CD8-positive, alpha-beta memory T cell (primary cell): ENCODE measurements around the gene FER. TPM values are rescaled to one million over a fixed set of nuclear protein-coding genes. Genes with fewer than 3 reads are reported as not detected.

ENCODE experiments used
- CTCF ChIA-PET: fragments of 350-600 bp; sonication (Branson Sonifier 250); formaldehyde crosslinking; loops from one replicate; lab custom pipeline; 2021; ENCODE audit warnings: antibody characterized with exemption; lab: Charles Lee
- POLR2A ChIA-PET: fragments of 350-600 bp; sonication (Branson Sonifier 250); formaldehyde crosslinking; loops from one replicate; lab custom pipeline; 2021; ENCODE audit warnings: antibody characterized with exemption; lab: Charles Lee
- DNase-seq, 5 donors: peaks; one replicate each; pipeline versions ENCODE4 v3.0.0 to v3.0.0-alpha.2; 2020 to 2022; ENCODE audit warnings: mixed read lengths in 1 of 5
- H3K27ac ChIP-seq: one replicate; pipeline ENCODE4 v1.7.0; 2013; ENCODE audit warnings: low read depth, mild to moderate bottlenecking, low read length, moderate library complexity
- H3K27me3 ChIP-seq: 2 replicates; pipeline ENCODE4 v1.7.0; 2013; ENCODE audit warnings: low read length, mild to moderate bottlenecking; ENCODE audit not compliant: insufficient read depth, poor library complexity, severe bottlenecking
- H3K36me3 ChIP-seq: 2 replicates; pipeline ENCODE4 v1.7.0; 2013; ENCODE audit warnings: mild to moderate bottlenecking, low read length, moderate library complexity; ENCODE audit not compliant: insufficient read depth
- H3K4me1 ChIP-seq: 2 replicates; pipeline ENCODE4 v1.7.0; 2013; ENCODE audit warnings: mild to moderate bottlenecking, low read length, moderate library complexity; ENCODE audit not compliant: insufficient read depth
- H3K4me3 ChIP-seq: 2 replicates; pipeline ENCODE4 v1.7.0; 2013; ENCODE audit warnings: mild to moderate bottlenecking, low read length
- H3K9me3 ChIP-seq: 2 replicates; pipeline ENCODE4 v1.7.0; 2013; ENCODE audit warnings: mild to moderate bottlenecking, low read length
- H3K27ac Mint-ChIP-seq, 8 donors: one replicate each; pipeline ENCODE4 v1.8.0; 2020 to 2021; ENCODE audit warnings: mixed read lengths in 8 of 8, mild to moderate bottlenecking in 6 of 8, inconsistent platforms in 3 of 8, moderate library complexity in 3 of 8
- H3K27me3 Mint-ChIP-seq, 2 donors: one replicate each; pipeline ENCODE4 v1.8.0; 2020 to 2021; ENCODE audit warnings: mixed read lengths in 2 of 2, mild to moderate bottlenecking in 1 of 2, moderate library complexity in 1 of 2
- H3K36me3 Mint-ChIP-seq, 3 donors: one replicate each; pipeline ENCODE4 v1.8.0; 2020 to 2021; ENCODE audit warnings: mixed read lengths in 3 of 3, inconsistent platforms in 1 of 3, mild to moderate bottlenecking in 1 of 3
- H3K4me1 Mint-ChIP-seq, 3 donors: one replicate each; pipeline ENCODE4 v1.8.0; 2020 to 2021; ENCODE audit warnings: mixed read lengths in 3 of 3, inconsistent platforms in 1 of 3, mild to moderate bottlenecking in 1 of 3
- H3K4me3 Mint-ChIP-seq, 7 donors: one replicate each; pipeline ENCODE4 v1.8.0; 2020 to 2021; ENCODE audit warnings: mixed read lengths in 7 of 7, mild to moderate bottlenecking in 6 of 7, moderate library complexity in 4 of 7, inconsistent platforms in 2 of 7
- H3K9me3 Mint-ChIP-seq, 5 donors: one replicate each; pipeline ENCODE4 v1.8.0; 2020 to 2022; ENCODE audit warnings: mixed read lengths in 5 of 5, mild to moderate bottlenecking in 3 of 5, moderate library complexity in 2 of 5, inconsistent platforms in 1 of 5
- polyA plus RNA-seq: library from polyadenylated mRNA; unstranded; fragments of 300-500 nt; fragmentation: Illumina TruSeq; gene quantifications from one replicate; pipeline ENCODE4 v1.2.3, GENCODE V29; 2021
- total RNA-seq, 2 experiments: library from RNA; stranded (reverse); gene quantifications; one replicate each; pipeline ENCODE4 v1.2.3, GENCODE V29; 2021

Gene FER
- total and polyA plus RNA-seq, 3 experiments from 2014 or later, result 10.1 to 11.3 (median 10.6) TPM

DNA sequence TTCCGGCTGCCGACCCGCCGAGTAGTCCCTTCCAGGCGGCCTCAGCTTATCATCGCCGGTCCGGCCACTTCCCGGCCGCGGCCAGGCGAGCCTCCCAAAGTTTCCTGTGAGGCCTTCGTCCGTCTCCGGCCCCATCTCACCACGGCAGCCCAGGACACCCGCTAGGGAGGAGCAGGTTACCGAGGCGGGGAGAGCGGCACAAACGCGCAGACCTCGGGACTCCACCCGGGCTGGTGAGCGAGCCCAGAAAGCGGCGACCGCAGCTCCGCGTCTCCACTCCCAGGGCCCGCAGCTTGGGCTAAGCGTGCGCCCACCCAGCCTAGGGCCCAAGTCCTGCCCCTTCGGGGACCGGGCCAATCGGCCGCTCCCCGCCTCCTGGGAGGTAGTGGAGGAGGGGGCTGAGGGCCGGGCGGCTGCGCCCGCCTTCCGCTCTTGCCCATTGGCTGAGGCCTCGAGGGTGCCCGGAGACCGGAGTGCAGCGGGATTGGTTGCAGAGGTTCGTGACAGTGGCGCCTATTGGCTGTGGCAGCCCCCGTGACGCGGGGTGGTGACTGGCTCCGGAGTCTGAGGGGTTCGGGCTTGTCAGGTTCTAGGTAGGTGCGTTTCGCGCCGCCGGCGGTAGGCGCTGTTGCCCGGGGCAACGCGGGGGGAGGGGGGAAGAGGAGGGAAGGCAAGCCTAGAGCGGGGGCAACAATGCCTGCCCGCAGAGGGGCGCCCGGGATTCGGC is 867 bp downstream of the FER start:
- Histone ChIP-seq H3K4me3 (peak overlapping the region; percentile 84), H3K27ac (peak overlapping the region; percentile 88), H3K4me1 (peaks cover 10% of the 10 kb centered on the region), H3K9me3 (no peaks in the 10 kb centered on the region), H3K27me3 (no peaks in the 10 kb centered on the region), H3K36me3 (no peaks in the 10 kb centered on the region)
- peak; percentile 95 to 99 (median 98) for DNase-seq
- ChIA-PET POLR2A (interaction anchor here (1.9 kb wide), 1 partner anchor 21 kb away, joined by 5 read pairs; no protein-coding TSS in a partner anchor), CTCF (interaction anchor here (1.5 to 1.8 kb wide), 2 partner anchors 9 to 20 kb away, joined by 3 to 7 read pairs; no protein-coding TSS in a partner anchor)
- peaks cover 0 to 7% (median 0%) of the 10 kb centered on the region in 3 donors for H3K36me3 Mint-ChIP-seq
- H3K27ac Mint-ChIP-seq, result peak overlapping the region; percentile 90 to 98 (median 94)
- H3K4me1 Mint-ChIP-seq, result peaks cover 10 to 18% (median 14%) of the 10 kb centered on the region in 3 donors
- peak overlapping the region; percentile 87 to 96 (median 93) for H3K4me3 Mint-ChIP-seq
- peaks cover 2 to 7% of the 10 kb centered on the region in 2 donors for H3K27me3 Mint-ChIP-seq
- no peaks in the 10 kb centered on the region for H3K9me3 Mint-ChIP-seq

DNA sequence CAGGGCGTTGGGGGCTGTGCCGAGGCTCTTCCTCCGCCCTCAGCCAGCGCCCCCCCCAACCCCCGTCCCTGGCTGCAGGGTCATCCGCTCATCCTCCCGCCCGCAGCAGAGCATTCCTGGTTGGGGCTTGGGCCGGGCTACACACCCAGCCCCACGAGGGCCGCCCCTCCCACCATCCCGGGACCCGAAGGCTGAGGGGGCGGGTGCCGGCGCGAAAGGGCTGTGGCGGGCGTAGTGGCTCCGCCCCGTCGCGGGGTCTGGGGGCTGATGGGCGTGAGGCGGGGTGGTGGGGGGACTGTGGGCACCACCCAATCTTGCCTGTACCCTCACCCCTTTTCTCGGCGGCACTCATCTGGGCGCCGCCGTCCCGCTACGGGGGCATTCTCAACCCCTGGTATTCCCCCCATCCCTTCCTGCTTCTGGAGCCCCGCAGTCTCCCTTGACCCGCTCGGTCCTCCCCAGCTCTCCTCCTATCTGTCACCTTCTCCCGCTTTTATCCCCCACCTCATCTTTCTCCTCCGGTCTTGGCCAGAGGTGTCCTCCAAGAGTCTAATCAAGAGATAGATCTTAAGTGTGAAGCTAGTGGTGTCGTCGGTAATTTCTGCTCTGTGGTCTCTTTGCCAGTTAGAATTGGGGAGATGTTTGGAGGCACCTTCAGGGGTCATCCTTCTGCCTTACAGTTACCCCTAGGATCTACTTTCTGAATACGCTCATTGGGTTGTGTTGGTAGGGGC is 1.6 kb downstream of the FER start:
- ChIA-PET POLR2A (interaction anchor here (1.9 kb wide), 1 partner anchor 22 kb away, joined by 5 read pairs; no protein-coding TSS in a partner anchor), CTCF (interaction anchor here (1.1 to 1.5 kb wide), 3 partner anchors 9 to 21 kb away, joined by 3 to 4 read pairs (median 3); no protein-coding TSS in a partner anchor)
- Mint-ChIP-seq H3K4me1 (peaks cover 10 to 18% (median 14%) of the 10 kb centered on the region in 3 donors), H3K36me3 (peaks cover 0 to 7% (median 0%) of the 10 kb centered on the region in 3 donors), H3K27ac (peak overlapping the region; percentile 83 to 94 (median 92)), H3K27me3 (peaks cover 2 to 7% of the 10 kb centered on the region in 2 donors), H3K9me3 (no peaks in the 10 kb centered on the region), H3K4me3 (peak overlapping the region; percentile 87 to 96 (median 93))
- Histone ChIP-seq H3K36me3 (no peaks in the 10 kb centered on the region), H3K4me3 (peak overlapping the region; percentile 84), H3K9me3 (no peaks in the 10 kb centered on the region), H3K27me3 (no peaks in the 10 kb centered on the region), H3K27ac (peak overlapping the region; percentile 88), H3K4me1 (peaks cover 10% of the 10 kb centered on the region)
- DNase-seq, result peak in 2 of 5 donors; percentile 30 to 53

DNA sequence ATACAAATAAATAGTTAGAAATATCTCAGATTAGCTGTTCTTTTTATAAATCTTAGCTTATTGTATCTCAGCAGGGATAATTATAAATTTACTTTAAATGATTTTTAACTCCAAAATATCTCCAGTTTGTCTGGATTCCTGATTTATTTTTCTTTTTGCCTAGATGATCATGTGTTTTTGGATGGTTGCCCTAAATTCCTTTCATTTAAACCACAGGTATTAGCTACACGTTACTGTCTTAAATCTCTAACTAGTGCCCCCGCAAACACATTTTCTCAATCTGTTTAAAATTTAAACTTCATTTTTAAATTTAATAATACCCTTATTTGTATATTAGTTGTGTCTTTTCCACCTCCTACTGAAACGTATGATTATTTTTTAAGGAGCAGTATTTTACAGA is 5.6 kb downstream of the FER start:
- Mint-ChIP-seq H3K36me3 (peaks cover 0 to 4% (median 0%) of the 10 kb centered on the region in 3 donors), H3K27ac (no peak overlapping the region), H3K27me3 (peaks cover 0 to 2% of the 10 kb centered on the region in 2 donors), H3K4me3 (no peak overlapping the region), H3K4me1 (peaks cover 6 to 8% (median 6%) of the 10 kb centered on the region in 3 donors), H3K9me3 (no peaks in the 10 kb centered on the region)
- CTCF ChIA-PET, result no interaction called here
- POLR2A ChIA-PET, result no interaction called here
- no peak for DNase-seq
- H3K36me3 ChIP-seq, result no peaks in the 10 kb centered on the region
- no peak overlapping the region for H3K27ac ChIP-seq
- H3K4me1 ChIP-seq, result peaks cover 5% of the 10 kb centered on the region
- no peak overlapping the region for H3K4me3 ChIP-seq
- no peaks in the 10 kb centered on the region for H3K9me3 ChIP-seq
- H3K27me3 ChIP-seq, result no peaks in the 10 kb centered on the region

DNA sequence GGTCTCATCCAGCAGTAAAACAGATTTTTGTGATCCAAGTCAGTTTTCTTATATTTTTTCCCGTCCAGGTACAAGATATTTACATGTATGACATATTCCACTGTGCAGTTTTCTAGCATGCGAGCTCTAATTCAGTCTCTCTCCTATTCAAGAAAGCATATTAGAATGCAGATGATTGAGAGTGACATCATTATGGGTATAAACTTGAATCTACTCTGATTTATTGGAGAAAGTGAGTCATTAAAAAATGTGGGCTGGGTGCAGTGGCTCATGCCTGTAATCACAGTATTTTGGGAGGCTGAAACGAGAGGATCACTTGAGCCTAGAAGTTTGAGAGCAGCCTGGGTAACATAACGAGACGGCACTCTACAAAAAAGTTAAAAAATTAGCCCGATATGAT is 6.2 kb downstream of the FER start:
- Mint-ChIP-seq H3K4me1 (peaks cover 6 to 8% (median 6%) of the 10 kb centered on the region in 3 donors), H3K36me3 (peaks cover 0 to 1% (median 0%) of the 10 kb centered on the region in 3 donors), H3K4me3 (no peak overlapping the region), H3K9me3 (no peaks in the 10 kb centered on the region), H3K27ac (no peak overlapping the region), H3K27me3 (no peaks in the 10 kb centered on the region)
- DNase-seq, result no peak
- peaks cover 5% of the 10 kb centered on the region for H3K4me1 ChIP-seq
- no peak overlapping the region for H3K4me3 ChIP-seq
- no peak overlapping the region for H3K27ac ChIP-seq
- ChIA-PET POLR2A (no interaction called here), CTCF (no interaction called here)
- no peaks in the 10 kb centered on the region for H3K36me3 ChIP-seq
- H3K27me3 ChIP-seq, result no peaks in the 10 kb centered on the region
- H3K9me3 ChIP-seq, result no peaks in the 10 kb centered on the region

DNA sequence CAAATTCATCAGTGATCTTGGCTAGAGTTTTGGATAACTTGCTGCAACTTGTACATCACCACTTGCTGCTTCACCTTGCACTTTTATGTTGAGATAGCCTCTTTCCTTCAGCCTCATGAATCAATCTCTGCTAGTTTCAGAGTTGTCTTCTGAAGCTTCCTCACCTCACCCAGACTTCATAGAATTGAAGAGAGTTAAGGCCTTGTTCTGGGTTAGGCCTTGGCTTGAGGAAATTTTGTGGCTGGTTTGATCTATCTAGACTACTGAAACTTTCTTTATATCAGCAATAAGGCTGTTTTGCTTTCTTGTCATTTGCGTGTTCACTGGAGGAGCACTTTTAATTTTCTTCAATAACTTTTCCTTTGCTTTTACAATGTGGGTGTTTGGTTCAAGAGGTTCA is 12.8 kb downstream of the FER start:
- Histone ChIP-seq H3K36me3 (no peaks in the 10 kb centered on the region), H3K9me3 (no peaks in the 10 kb centered on the region), H3K4me1 (no peaks in the 10 kb centered on the region), H3K27me3 (no peaks in the 10 kb centered on the region), H3K27ac (no peak overlapping the region), H3K4me3 (no peak overlapping the region)
- H3K9me3 Mint-ChIP-seq, result no peaks in the 10 kb centered on the region
- H3K4me1 Mint-ChIP-seq, result peaks cover 4 to 8% (median 8%) of the 10 kb centered on the region in 3 donors
- peak in 1 of 5 donors; percentile 50 for DNase-seq
- H3K27ac Mint-ChIP-seq, result no peak overlapping the region
- peaks cover 3 to 8% (median 4%) of the 10 kb centered on the region in 3 donors for H3K36me3 Mint-ChIP-seq
- no peak overlapping the region for H3K4me3 Mint-ChIP-seq
- ChIA-PET CTCF (no interaction called here), POLR2A (no interaction called here)
- H3K27me3 Mint-ChIP-seq, result no peaks in the 10 kb centered on the region

DNA sequence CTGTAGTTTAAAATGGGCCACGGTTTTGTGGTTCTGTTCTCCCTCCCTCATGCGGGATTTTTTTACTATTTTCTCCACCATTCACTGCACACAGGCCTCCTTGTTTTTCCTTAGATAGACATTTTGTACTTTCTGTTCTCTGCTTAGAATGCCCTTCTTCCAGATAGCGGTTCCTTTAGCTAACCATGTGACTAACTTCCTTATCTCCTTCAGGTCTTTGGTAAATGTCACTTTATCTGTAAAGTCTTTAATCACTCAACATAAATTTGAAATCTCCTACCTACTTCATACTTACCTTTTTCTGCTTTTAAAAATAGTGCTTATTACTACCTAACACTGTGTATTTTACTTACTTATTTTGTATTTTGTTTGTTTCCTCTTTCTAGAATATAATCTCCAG is 15.0 kb downstream of the FER start:
- Histone ChIP-seq H3K36me3 (no peaks in the 10 kb centered on the region), H3K9me3 (no peaks in the 10 kb centered on the region), H3K4me1 (no peaks in the 10 kb centered on the region), H3K27ac (no peak overlapping the region), H3K4me3 (no peak overlapping the region), H3K27me3 (no peaks in the 10 kb centered on the region)
- peak overlapping the region in 1 of 8 donors; percentile 46 for H3K27ac Mint-ChIP-seq
- peaks cover 4 to 8% (median 5%) of the 10 kb centered on the region in 3 donors for H3K36me3 Mint-ChIP-seq
- no peaks in the 10 kb centered on the region for H3K9me3 Mint-ChIP-seq
- POLR2A ChIA-PET, result no interaction called here
- no peak overlapping the region for H3K4me3 Mint-ChIP-seq
- no peak for DNase-seq
- H3K4me1 Mint-ChIP-seq, result peaks cover 4 to 13% (median 8%) of the 10 kb centered on the region in 3 donors
- no peaks in the 10 kb centered on the region for H3K27me3 Mint-ChIP-seq
- CTCF ChIA-PET, result no interaction called here

DNA sequence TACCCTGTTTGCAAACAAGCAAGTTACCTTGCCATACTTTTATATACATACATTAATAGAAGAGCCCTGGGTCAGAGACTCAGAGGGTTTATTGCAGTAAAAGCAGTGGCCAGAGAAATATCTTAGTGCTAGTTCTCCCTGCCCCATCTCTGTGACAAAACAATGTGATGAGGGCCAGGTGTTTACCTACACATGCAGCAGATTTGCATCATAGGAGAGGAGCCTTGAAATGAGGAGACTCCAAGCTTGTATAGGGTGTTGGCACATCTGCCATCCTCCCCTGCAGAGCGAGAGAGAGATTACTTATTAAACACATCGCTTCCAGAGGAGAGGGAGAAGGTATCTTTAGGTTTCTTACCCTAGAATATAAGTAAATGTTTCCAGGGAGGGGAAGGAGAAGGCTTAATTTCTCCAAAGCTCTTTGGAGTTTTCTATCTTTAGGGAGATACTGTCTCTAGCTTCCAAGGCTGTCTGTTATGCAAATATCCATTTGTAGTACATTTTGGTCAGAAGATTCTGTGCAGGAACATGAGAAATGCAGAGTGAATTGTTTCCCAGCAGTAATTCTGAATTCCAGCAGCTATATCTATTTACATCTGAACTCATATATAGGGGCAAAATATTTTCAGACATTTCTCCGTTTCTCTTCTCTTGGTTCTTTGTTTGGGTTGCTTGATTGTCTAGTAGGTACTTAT is 15.7 kb downstream of the FER start:
- peaks cover 4 to 8% (median 5%) of the 10 kb centered on the region in 3 donors for H3K36me3 Mint-ChIP-seq
- ChIA-PET POLR2A (no interaction called here), CTCF (no interaction called here)
- H3K27ac Mint-ChIP-seq, result no peak overlapping the region
- H3K9me3 Mint-ChIP-seq, result no peaks in the 10 kb centered on the region
- H3K27ac ChIP-seq, result no peak overlapping the region
- no peak overlapping the region for H3K4me3 ChIP-seq
- no peaks in the 10 kb centered on the region for H3K36me3 ChIP-seq
- peak overlapping the region in 1 of 7 donors; percentile 25 for H3K4me3 Mint-ChIP-seq
- H3K27me3 ChIP-seq, result no peaks in the 10 kb centered on the region
- no peak for DNase-seq
- no peaks in the 10 kb centered on the region for H3K27me3 Mint-ChIP-seq
- peaks cover 5 to 17% (median 8%) of the 10 kb centered on the region in 3 donors for H3K4me1 Mint-ChIP-seq
- no peaks in the 10 kb centered on the region for H3K4me1 ChIP-seq
- H3K9me3 ChIP-seq, result no peaks in the 10 kb centered on the region
